Omental fat pad (tissue), 4 donors: ENCODE measurements around the gene MEGF11. TPM values are rescaled to one million over a fixed set of nuclear protein-coding genes. Genes with fewer than 3 reads are reported as not detected.
"Not testable (repeated sequence)": the region's sequence is repeated elsewhere in the genome, so short reads cannot be mapped to it uniquely, and the experiment has no call there.

Experiments
- ATAC-seq: fragments of 150-250 bp; one replicate; pipeline ENCODE4 v1.9.1; 2016; ENCODE audit warnings: mild to moderate bottlenecking, moderate library complexity; ENCODE audit not compliant: low FRiP score
- DNase-seq: peaks from one replicate; pipeline ENCODE4 v3.0.0-alpha.2; 2019; ENCODE audit warnings: low spot score
- CTCF ChIP-seq, 3 donors: fragments of 450-650 bp; IDR thresholded peaks; one replicate each; pipeline ENCODE4 v1.5.1; 2016 to 2017; ENCODE audit warnings: antibody characterized with exemption in 3 of 3, mild to moderate bottlenecking in 3 of 3, moderate library complexity in 2 of 3
- total RNA-seq, 4 donors: library from RNA; depleted of rRNA; stranded (reverse); fragments of >200 nt; gene quantifications; one replicate each; pipeline ENCODE4 v1.1.0, GENCODE V29; 2016

Gene MEGF11
- total RNA-seq, 4 donors from 2014 or later = 0.47 TPM; not detected in 3

GRCh38 chr15:66275352-66275751 is 21.8 kb upstream of the MEGF11 start:
- no peak for DNase-seq
- no peak for TF ChIP-seq CTCF (IDR thresholded peaks at IDR 0.05)
- no peak for ATAC-seq

GRCh38 chr15:66270932-66271331 is 17.4 kb upstream of the MEGF11 start:
- ATAC-seq = no peak
- DNase-seq = no peak
- no peak for TF ChIP-seq CTCF (IDR thresholded peaks at IDR 0.05)

GRCh38 chr15:66269326-66270090 is 16.0 kb upstream of the MEGF11 start:
- ATAC-seq (no peak), DNase-seq (no peak)
- no peak for TF ChIP-seq CTCF (IDR thresholded peaks at IDR 0.05)

GRCh38 chr15:66264859-66265513 is 11.4 kb upstream of the MEGF11 start:
- TF ChIP-seq CTCF (IDR thresholded peaks at IDR 0.05) = no peak
- no peak for DNase-seq
- no peak for ATAC-seq

GRCh38 chr15:66262837-66263236 is 9.3 kb upstream of the MEGF11 start:
- ATAC-seq, DNase-seq: not testable (repeated sequence)

- ATAC-seq = no peak
- no peak for DNase-seq
- TF ChIP-seq CTCF (IDR thresholded peaks at IDR 0.05) = no peak
These were observed 7.5 kb upstream of the MEGF11 start for GRCh38 chr15:66261056-66261455.

GRCh38 chr15:66256692-66257091 is 3.1 kb upstream of the MEGF11 start:
- no peak for ATAC-seq
- DNase-seq = no peak
- no peak for TF ChIP-seq CTCF (IDR thresholded peaks at IDR 0.05)
